Stimulated activated memory B cell treated with anti-CD40 and anti-IgM and Interleukin-4, amounts not matched to agents 10 μg/mL and 1 μg/mL and 100 μg/mL, for 72 hours (primary cell): ENCODE results near the gene GRIK5.
"Not testable (repeated sequence)": the region's sequence is repeated elsewhere in the genome, so short reads cannot be mapped to it uniquely, and the experiment has no call there.

Experiments
- ATAC-seq: fragments of 150-1000 bp; cut with Tn5 transposase; 2 replicates; pipeline ENCODE4 v1.10.0; 2021
- H3K27ac Mint-ChIP-seq: one replicate; pipeline ENCODE4 v1.8.0; 2022; ENCODE audit warnings: mild to moderate bottlenecking, mixed read lengths
- H3K27me3 Mint-ChIP-seq: one replicate; pipeline ENCODE4 v1.8.0; 2022; ENCODE audit warnings: mixed read lengths
- H3K36me3 Mint-ChIP-seq: one replicate; pipeline ENCODE4 v1.8.0; 2022; ENCODE audit warnings: mixed read lengths
- H3K4me1 Mint-ChIP-seq: one replicate; pipeline ENCODE4 v1.8.0; 2022; ENCODE audit warnings: mixed read lengths
- H3K4me3 Mint-ChIP-seq: one replicate; pipeline ENCODE4 v1.8.0; 2022; ENCODE audit warnings: mild to moderate bottlenecking, moderate library complexity, mixed read lengths
- H3K9me3 Mint-ChIP-seq: one replicate; pipeline ENCODE4 v1.8.0; 2022; ENCODE audit warnings: mixed read lengths

GRIK5 gene

DNA sequence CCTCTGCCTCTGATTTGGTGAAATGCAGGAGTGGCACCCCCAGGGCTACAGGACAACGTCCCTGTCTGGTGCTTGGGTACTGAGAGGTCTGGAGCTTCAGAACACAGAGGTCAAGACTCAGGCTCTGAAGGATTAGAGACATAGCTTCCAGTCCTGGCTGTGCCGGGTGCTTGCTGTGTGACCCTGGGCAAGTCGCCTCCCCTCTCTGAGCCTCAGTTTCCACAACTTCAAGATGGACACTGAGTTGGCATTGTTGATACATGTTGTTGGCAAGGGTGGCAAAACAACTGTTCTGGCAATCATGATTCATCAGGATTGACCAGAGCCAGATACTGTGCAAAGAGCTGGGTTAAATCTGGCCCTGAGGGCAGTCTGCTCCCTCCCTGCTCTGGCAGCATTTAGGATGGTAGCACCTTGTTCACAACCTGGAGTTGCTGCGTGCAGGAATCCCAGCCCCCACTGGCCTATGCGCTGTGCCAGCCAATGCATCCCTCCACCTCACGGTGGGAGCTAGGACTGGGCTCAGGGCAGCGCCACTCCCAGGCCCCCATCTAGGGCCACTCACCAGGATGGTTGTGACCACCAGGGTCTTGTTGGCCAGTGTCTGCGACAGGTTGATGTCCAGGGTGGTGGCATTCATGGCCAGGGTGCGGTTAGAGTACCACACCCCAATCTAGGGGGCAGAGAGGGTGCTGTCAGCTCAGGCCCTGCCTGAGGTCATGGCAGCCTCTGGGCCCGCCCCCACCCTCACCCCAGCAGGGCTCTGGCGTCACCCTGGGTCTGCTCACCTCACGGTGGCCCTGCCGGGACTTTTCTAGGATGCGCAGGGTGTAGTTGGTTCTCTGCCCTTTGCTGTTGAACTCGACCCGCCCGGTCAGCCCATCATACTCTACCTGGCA lies 16.7 kb downstream of the GRIK5 start:
- Mint-ChIP-seq H3K27me3 (peaks cover 9% of the 10 kb centered on the region), H3K4me1 (peaks cover 9% of the 10 kb centered on the region), H3K36me3 (no peaks in the 10 kb centered on the region), H3K9me3 (no peaks in the 10 kb centered on the region), H3K4me3 (no peak overlapping the region), H3K27ac (no peak overlapping the region)
- ATAC-seq: peak; percentile 29

DNA sequence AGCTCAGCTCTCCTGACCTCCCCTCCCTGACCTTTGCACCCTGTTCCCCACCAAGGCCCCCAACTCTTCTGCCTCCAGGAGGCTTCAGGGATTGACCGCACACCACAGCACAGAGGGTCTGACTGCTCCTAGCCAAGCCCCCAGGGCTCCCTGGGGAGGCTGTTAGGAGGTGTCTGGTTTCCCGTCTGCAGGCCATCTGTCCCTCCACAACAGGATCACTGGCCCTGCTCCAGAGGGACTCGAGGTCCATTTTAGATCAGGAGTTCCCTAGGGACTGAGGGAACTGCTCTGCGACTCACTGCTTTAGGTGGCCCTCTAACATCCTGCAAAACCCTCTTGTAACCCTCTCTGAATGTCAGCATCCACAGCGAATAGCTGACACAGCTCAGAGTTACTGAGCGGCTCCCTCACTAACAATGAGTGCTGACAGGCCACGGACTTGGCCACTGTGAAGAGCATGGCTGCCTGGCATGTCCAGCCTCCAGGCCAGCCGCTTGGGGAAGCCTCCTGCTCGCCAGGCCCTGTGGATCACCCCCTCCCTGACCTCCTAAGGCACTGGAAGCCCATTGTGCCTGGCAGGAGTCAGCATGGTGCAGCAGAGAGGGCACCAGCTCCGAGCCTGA lies 17.7 kb downstream of the GRIK5 start:
- peaks cover 9% of the 10 kb centered on the region for H3K4me1 Mint-ChIP-seq
- H3K27ac Mint-ChIP-seq: no peak overlapping the region
- no peak for ATAC-seq
- H3K9me3 Mint-ChIP-seq: no peaks in the 10 kb centered on the region
- no peaks in the 10 kb centered on the region for H3K36me3 Mint-ChIP-seq
- H3K4me3 Mint-ChIP-seq: no peak overlapping the region
- peaks cover 9% of the 10 kb centered on the region for H3K27me3 Mint-ChIP-seq

DNA sequence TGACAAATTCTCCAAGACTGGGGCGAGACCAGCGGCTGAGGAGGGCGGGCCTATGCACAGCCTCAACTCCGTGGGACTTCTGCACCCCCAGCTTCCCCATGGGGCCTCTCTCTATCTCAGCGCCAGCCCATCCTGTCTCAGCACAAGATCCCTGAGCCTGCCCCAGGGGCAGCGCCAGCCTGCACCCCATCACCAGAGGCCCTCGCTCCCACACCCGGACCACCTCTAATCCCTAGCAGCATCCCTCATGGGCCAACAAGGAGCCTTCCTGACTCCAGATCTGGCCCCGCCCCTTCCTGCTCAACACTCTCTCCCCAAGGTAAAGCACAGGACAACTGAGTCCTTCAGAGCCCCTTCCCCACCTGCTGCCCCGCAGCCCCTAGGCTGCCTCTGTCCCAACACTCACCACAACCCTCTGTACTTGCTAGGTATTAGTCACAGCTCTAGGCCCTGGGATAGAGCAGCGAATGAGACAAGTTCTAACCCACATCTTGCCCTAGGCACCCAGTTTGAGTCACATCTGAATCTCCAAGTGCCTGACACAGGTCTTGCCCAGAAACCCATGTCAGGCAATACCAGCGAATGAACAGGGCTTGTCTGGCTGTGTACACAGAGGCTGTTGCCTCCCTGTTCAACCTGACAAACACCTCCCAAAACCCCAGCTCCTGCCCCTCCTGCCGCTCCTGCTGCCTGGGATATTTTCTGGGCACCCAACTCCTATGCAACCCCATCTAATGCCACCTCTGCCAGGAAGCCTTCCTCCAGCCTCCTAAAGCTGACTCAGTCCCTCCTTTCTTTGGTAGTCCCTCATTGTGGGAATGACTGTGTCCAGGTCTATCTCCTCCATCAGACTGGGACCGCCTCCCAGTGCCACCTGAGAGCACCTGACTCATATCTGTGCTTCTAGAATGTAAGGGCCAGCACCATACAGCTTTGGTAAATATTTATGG lies 18.6 kb downstream of the GRIK5 start:
- H3K9me3 Mint-ChIP-seq: no peaks in the 10 kb centered on the region
- no peak overlapping the region for H3K27ac Mint-ChIP-seq
- no peaks in the 10 kb centered on the region for H3K36me3 Mint-ChIP-seq
- H3K4me3 Mint-ChIP-seq: no peak overlapping the region
- peaks cover 9% of the 10 kb centered on the region for H3K27me3 Mint-ChIP-seq
- H3K4me1 Mint-ChIP-seq: peaks cover 9% of the 10 kb centered on the region
- peak; percentile 57 for ATAC-seq

DNA sequence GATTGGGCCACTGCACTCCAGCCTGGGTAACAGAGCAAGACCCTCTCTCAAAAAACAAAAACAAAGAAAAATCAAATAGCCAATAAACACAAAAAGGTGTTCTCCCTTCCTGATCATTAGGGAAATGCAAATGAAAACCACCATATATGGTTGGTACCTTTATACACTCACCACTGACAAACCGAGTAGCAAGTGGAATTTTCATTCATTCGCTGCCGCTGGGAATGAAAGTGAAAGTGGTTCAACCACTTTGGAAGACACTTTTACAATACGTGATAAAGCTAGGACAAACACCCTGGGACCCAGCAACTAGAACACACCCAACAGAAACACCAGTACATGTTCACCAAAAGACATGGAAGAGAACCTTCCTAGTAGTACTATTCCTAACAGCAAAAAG lies 21.0 kb downstream of the GRIK5 start:
- peak overlapping the region; percentile 54 for H3K4me3 Mint-ChIP-seq
- H3K27me3 Mint-ChIP-seq: peaks cover 19% of the 10 kb centered on the region
- H3K9me3 Mint-ChIP-seq: no peaks in the 10 kb centered on the region
- peaks cover 9% of the 10 kb centered on the region for H3K4me1 Mint-ChIP-seq
- no peaks in the 10 kb centered on the region for H3K36me3 Mint-ChIP-seq
- H3K27ac Mint-ChIP-seq: peak overlapping the region; percentile 43
- ATAC-seq: no peak

DNA sequence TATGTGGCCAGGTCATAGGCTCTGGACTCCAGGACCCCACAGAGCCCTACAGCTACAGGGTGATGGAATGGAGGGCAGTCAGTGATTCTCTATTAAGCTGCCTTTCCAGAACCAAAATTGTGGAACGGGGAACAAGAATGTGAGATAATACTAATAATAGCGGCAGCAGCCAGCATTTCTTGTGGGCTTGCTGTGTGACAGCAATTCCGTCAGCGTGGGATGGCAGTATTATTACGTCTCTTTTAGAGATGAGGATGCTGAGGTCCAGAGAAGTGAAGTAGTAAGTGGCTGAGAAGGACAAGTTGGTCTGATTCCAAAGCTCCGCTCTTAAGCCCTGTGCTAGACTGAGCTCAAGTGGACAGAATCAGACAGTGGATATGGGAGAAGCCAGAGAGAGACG lies 24.4 kb downstream of the GRIK5 start:
- Mint-ChIP-seq H3K27me3 (peaks cover 30% of the 10 kb centered on the region), H3K9me3 (no peaks in the 10 kb centered on the region), H3K27ac (no peak overlapping the region), H3K4me1 (peaks cover 9% of the 10 kb centered on the region), H3K36me3 (no peaks in the 10 kb centered on the region), H3K4me3 (no peak overlapping the region)
- no peak for ATAC-seq

DNA sequence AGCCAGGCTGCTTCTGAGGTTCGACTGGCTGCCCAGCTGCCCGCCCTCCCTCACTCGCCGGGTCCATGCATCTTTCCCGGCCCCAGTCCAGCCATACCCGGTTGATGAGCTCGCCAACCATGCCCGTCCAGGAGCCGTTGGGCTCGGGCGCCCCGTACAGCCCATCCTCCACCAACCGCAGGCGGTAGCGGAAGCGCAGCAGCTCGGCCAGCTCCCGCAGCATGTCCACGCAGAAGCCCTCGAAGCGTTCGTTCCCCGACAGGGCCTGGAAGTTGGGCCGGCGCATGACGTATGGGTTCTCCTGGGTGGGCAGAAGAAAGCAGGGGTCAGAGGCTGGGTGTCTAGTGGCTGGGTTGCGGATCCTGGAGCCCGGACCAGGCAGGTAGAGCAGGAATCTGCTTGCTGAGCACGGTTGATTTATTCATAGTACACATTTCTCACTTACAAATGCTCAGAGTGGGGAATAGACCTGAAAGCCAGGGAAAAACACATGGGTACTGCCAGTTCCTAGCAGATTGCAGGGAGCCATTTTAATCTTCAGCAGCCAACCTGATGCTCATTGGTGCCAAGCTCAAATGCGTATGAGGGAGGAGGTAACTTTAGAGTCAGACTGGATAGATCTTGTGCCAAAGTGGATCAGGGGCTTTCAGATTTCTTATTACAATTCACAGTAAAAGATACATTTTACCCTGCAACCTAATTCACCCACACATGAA lies 27.4 kb downstream of the GRIK5 start:
- H3K27me3 Mint-ChIP-seq: peaks cover 39% of the 10 kb centered on the region
- no peaks in the 10 kb centered on the region for H3K4me1 Mint-ChIP-seq
- H3K36me3 Mint-ChIP-seq: no peaks in the 10 kb centered on the region
- H3K27ac Mint-ChIP-seq: no peak overlapping the region
- no peaks in the 10 kb centered on the region for H3K9me3 Mint-ChIP-seq
- ATAC-seq: no peak
- no peak overlapping the region for H3K4me3 Mint-ChIP-seq

DNA sequence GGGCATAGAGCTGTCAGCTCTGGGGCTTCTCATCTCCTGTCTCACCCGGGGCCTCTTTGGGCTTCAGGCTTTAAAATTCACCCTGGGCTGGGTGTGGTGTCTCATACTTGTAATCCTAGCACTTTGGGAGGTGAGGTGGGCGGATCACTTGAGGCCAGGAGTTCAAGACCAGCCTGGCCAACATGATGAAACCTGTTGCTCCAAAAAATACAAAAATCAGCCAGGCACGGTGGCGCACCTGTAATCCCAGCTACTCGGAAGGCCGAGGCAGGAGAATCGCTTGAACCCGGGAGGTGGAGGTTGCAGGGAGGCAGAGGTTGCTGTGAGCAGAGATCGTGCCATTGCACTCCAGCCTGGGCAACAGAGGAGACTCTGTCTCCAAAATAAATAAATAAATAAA lies 29.5 kb downstream of the GRIK5 start:
- not testable (repeated sequence) for H3K4me3 Mint-ChIP-seq, H3K4me1 Mint-ChIP-seq, H3K9me3 Mint-ChIP-seq, H3K27ac Mint-ChIP-seq, ATAC-seq, H3K36me3 Mint-ChIP-seq
- peaks cover 30% of the 10 kb centered on the region for H3K27me3 Mint-ChIP-seq

DNA sequence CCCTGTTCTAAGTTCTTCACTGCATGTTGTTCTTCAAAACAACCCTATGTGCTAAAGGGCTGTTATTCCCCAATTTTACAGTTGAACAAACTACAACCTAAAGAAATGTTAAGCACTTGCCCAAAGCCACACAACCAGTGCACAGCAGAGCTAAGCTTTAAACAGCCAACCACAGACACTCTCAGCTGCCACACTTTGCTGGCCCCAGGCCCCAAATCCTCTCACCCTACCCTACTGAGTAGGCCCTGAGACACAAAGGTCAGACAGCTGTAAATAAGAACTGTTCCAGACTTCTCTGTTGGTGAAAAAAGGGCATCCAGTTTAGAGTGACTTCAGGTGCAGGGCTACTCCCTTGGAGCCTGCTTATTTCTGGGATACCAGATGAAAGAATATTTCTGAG lies 30.0 kb downstream of the GRIK5 start:
- no peaks in the 10 kb centered on the region for H3K36me3 Mint-ChIP-seq
- no peaks in the 10 kb centered on the region for H3K9me3 Mint-ChIP-seq
- peaks cover 25% of the 10 kb centered on the region for H3K27me3 Mint-ChIP-seq
- ATAC-seq: no peak
- H3K27ac Mint-ChIP-seq: no peak overlapping the region
- peaks cover 1% of the 10 kb centered on the region for H3K4me1 Mint-ChIP-seq
- H3K4me3 Mint-ChIP-seq: no peak overlapping the region

DNA sequence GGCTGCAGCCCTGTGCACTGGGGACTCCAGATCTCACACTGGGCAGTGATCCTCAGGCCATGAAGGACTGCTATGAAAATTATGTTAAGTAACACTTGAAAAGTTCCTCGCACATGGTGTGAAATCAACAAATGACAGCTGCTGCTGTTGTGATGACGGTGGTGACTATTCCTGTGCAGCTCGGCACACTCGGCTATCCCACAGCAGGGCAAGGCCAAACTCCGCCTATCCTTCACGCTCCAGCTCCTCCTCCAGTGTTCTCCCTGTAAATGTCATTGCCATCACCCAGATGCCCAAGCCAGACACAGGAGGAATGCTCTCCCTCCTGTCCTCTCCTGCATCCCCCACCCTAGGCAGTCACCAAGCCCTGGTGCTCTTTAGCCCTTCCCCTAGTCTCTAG lies 31.3 kb downstream of the GRIK5 start:
- peaks cover 9% of the 10 kb centered on the region for H3K4me1 Mint-ChIP-seq
- no peak overlapping the region for H3K4me3 Mint-ChIP-seq
- ATAC-seq: no peak

DNA sequence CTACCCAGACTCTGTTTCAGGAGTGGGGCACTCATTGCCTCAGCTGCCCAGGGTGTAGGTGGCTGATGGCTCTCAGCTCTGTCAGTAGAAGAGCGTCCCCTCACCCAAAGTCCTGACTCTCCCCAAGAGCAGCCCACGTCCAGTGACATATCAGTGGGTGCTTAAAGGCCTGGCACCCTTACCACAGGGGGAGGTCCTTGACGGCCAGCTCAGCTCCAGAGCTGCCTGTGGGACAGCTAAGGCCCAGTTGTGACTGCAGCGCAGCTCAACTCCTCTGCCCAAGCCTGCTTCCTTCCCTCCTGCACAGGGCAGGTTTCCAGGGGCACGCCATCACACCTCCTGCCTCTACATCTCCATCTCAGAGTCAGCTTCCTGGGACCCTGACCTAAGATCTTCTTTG lies 32.4 kb downstream of the GRIK5 start:
- no peak overlapping the region for H3K27ac Mint-ChIP-seq
- peaks cover 23% of the 10 kb centered on the region for H3K27me3 Mint-ChIP-seq
- ATAC-seq: no peak
- H3K36me3 Mint-ChIP-seq: no peaks in the 10 kb centered on the region
- H3K9me3 Mint-ChIP-seq: no peaks in the 10 kb centered on the region
- H3K4me3 Mint-ChIP-seq: no peak overlapping the region
- peaks cover 9% of the 10 kb centered on the region for H3K4me1 Mint-ChIP-seq

More for the DNA sequence above, 31.3 kb downstream of the GRIK5 start:
- Mint-ChIP-seq H3K27me3 (peaks cover 25% of the 10 kb centered on the region), H3K27ac (no peak overlapping the region), H3K36me3 (no peaks in the 10 kb centered on the region), H3K9me3 (no peaks in the 10 kb centered on the region)

DNA sequence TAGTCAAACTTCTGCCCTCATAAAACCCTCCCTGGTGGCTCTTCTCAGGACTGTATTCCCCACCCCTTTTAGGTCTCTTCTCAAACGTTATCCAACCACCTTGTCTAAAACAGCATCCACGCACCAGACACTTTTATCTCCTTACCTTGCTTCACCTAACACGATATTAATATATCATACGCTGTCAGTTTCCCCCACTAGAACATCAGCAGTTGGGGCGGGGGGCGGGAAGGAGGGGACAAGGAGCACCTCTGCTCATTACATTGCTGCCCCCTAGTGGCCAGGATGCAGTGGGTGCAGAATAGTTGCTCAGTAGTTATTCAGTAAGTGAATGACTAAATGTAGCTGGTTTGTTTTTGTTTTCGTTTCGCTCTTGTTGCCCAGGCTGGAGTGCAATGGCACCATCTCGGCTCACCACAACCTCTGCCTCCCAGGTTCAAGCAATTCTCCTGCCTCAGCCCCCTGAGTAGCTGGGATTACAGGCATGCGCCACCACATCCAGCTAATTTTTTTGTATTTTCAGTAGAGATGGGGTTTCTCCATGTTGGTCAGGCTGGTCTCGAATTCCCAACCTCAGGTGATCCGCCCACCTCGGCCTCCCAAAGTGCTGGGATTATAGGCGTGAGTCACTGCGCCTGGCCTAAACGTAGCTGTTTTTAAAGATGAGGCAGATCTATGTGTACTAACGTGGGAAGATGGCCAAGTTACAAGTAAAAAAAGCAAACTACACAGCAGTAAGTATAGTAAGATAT lies 35.2 kb downstream of the GRIK5 start:
- not testable (repeated sequence) for H3K4me1 Mint-ChIP-seq, H3K27me3 Mint-ChIP-seq, H3K27ac Mint-ChIP-seq, H3K9me3 Mint-ChIP-seq, H3K36me3 Mint-ChIP-seq
- ATAC-seq: peak; percentile 77
- H3K4me3 Mint-ChIP-seq: peak overlapping the region; percentile 50

DNA sequence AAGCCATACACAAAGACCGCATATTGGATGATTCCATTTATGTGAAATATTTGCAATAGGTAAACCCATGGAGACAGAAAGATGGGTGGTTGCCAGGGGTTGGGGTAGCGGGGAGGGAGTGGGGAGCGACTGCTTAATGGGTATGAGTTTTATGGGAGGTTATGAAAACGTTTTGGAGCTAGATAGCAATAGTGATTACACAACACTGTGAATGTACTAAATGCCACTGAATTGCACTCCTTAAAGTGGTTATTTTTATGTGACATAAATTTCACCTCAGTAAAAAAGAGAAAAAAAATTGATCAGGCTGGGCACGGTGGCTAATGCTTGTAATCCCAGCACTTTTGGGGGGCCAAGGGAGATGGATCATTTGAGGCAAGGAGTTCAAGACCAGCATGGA lies 36.6 kb downstream of the GRIK5 start:
- no peak overlapping the region for H3K4me3 Mint-ChIP-seq
- H3K9me3 Mint-ChIP-seq: no peaks in the 10 kb centered on the region
- no peak for ATAC-seq
- H3K4me1 Mint-ChIP-seq: peaks cover 9% of the 10 kb centered on the region
- H3K27me3 Mint-ChIP-seq: peaks cover 5% of the 10 kb centered on the region
- H3K27ac Mint-ChIP-seq: no peak overlapping the region
- no peaks in the 10 kb centered on the region for H3K36me3 Mint-ChIP-seq

DNA sequence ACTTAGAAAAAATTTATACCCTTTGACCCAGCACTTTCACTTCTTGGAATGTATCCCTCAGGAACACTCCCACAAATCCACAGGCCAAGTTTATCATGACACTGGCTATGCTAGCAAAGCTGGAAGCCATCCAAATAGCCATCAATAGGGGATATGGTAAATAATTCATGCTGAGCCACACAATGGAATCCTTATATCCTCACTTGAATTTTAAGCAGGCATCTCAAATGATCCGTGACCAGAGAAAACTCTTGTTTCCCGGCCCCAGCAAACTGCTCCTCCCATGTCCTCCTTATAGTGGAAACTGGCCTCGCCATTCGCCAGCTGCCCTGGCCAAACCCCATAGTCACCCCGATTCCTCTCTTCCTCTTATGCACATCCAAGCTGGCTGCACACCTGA lies 37.6 kb downstream of the GRIK5 start:
- Mint-ChIP-seq H3K9me3 (no peaks in the 10 kb centered on the region), H3K27me3 (peaks cover 12% of the 10 kb centered on the region), H3K4me1 (peaks cover 9% of the 10 kb centered on the region), H3K4me3 (no peak overlapping the region), H3K36me3 (no peaks in the 10 kb centered on the region), H3K27ac (no peak overlapping the region)
- no peak for ATAC-seq
